ENCODE measurements around the gene RAP2A. TPM values are rescaled to one million over a fixed set of nuclear protein-coding genes. Genes with fewer than 3 reads are reported as not detected.

The RAP2A gene
- total and polyA plus RNA-seq, 4 donors, result 3.1 to 37.2 (median 6.7) TPM

GRCh38 chr13:97386801-97387484, 47.0 kb upstream of the RAP2A start:
- 95% methylated on average over 4 of the region's 4 CpGs for WGBS
- H3K36me3 ChIP-seq (ENCODE audit: control insufficient read depth in 4 of 4, insufficient read depth in 3 of 4, low read depth in 1 of 4, low read length in 3 of 4), result peaks cover 4 to 38% (median 24%) of the 10 kb centered on the region in 4 donors
- H3K27ac ChIP-seq (ENCODE audit: low read depth in 1 of 2, low read length in 2 of 2), result peak overlapping the region in 1 of 2 donors; percentile 4
- no peaks in the 10 kb centered on the region for H3K27me3 ChIP-seq (ENCODE audit: control insufficient read depth in 4 of 4, insufficient read depth in 4 of 4, low read length in 3 of 4)
- H3K9me3 ChIP-seq (ENCODE audit: control insufficient read depth in 4 of 4, low read length in 3 of 4), result no peaks in the 10 kb centered on the region
- no peak overlapping the region for H3K4me3 ChIP-seq (ENCODE audit: low read depth in 1 of 3, low read length in 3 of 3)
- no peak for DNase-seq (ENCODE audit: low spot score)
- no peak overlapping the region for H3K9ac ChIP-seq (ENCODE audit: low read depth in 1 of 2, low read length in 2 of 2)
- no peaks in the 10 kb centered on the region for H3K4me1 ChIP-seq (ENCODE audit: control insufficient read depth in 4 of 4, insufficient read depth in 4 of 4, low read length in 3 of 4)
- no peak for TF ChIP-seq TAF1 (conservative IDR thresholded peaks at IDR 0.05)
- TF ChIP-seq, protein P1, sequence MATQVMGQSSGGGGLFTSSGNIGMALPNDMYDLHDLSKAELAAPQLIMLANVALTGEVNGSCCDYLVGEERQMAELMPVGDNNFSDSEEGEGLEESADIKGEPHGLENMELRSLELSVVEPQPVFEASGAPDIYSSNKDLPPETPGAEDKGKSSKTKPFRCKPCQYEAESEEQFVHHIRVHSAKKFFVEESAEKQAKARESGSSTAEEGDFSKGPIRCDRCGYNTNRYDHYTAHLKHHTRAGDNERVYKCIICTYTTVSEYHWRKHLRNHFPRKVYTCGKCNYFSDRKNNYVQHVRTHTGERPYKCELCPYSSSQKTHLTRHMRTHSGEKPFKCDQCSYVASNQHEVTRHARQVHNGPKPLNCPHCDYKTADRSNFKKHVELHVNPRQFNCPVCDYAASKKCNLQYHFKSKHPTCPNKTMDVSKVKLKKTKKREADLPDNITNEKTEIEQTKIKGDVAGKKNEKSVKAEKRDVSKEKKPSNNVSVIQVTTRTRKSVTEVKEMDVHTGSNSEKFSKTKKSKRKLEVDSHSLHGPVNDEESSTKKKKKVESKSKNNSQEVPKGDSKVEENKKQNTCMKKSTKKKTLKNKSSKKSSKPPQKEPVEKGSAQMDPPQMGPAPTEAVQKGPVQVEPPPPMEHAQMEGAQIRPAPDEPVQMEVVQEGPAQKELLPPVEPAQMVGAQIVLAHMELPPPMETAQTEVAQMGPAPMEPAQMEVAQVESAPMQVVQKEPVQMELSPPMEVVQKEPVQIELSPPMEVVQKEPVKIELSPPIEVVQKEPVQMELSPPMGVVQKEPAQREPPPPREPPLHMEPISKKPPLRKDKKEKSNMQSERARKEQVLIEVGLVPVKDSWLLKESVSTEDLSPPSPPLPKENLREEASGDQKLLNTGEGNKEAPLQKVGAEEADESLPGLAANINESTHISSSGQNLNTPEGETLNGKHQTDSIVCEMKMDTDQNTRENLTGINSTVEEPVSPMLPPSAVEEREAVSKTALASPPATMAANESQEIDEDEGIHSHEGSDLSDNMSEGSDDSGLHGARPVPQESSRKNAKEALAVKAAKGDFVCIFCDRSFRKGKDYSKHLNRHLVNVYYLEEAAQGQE (IDR thresholded peaks at IDR 0.05), result no peak
- TF ChIP-seq FOXA1 (IDR thresholded peaks at IDR 0.05), result no peak
- TF ChIP-seq GABPA (IDR thresholded peaks at IDR 0.05 in 1 of 2, conservative IDR thresholded peaks at IDR 0.05 in 1 of 2), result no peak
- TF ChIP-seq RXRA (IDR thresholded peaks at IDR 0.05), result no peak
- TF ChIP-seq EGR1 (IDR thresholded peaks at IDR 0.05; ENCODE audit: low read depth in 2 of 2), result no peak
- TF ChIP-seq JUND (IDR thresholded peaks at IDR 0.05), result no peak
- no peak for TF ChIP-seq RAD21 (IDR thresholded peaks at IDR 0.05)
- TF ChIP-seq NR2F2 (IDR thresholded peaks at IDR 0.05), result no peak

GRCh38 chr13:97387485-97387839, 46.5 kb upstream of the RAP2A start:
- Histone ChIP-seq H3K9ac (ENCODE audit: low read depth in 1 of 2, low read length in 2 of 2) (no peak overlapping the region), H3K27me3 (ENCODE audit: control insufficient read depth in 4 of 4, insufficient read depth in 4 of 4, low read length in 3 of 4) (no peaks in the 10 kb centered on the region), H3K4me1 (ENCODE audit: control insufficient read depth in 4 of 4, insufficient read depth in 4 of 4, low read length in 3 of 4) (no peaks in the 10 kb centered on the region), H3K9me3 (ENCODE audit: control insufficient read depth in 4 of 4, low read length in 3 of 4) (no peaks in the 10 kb centered on the region), H3K27ac (ENCODE audit: low read depth in 1 of 2, low read length in 2 of 2) (peak overlapping the region in 1 of 2 donors; percentile 4), H3K4me3 (ENCODE audit: low read depth in 1 of 3, low read length in 3 of 3) (no peak overlapping the region), H3K36me3 (ENCODE audit: control insufficient read depth in 4 of 4, insufficient read depth in 3 of 4, low read depth in 1 of 4, low read length in 3 of 4) (peaks cover 4 to 36% (median 21%) of the 10 kb centered on the region in 4 donors)
- WGBS, result 90% methylated on average over 5 of the region's 5 CpGs
- DNase-seq (ENCODE audit: low spot score), result no peak
- TF ChIP-seq HNF4A (conservative IDR thresholded peaks at IDR 0.05), result no peak
- no peak for TF ChIP-seq RAD21 (IDR thresholded peaks at IDR 0.05)
- TF ChIP-seq, protein P2, sequence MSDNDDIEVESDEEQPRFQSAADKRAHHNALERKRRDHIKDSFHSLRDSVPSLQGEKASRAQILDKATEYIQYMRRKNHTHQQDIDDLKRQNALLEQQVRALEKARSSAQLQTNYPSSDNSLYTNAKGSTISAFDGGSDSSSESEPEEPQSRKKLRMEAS (IDR thresholded peaks at IDR 0.05), result no peak

DNA sequence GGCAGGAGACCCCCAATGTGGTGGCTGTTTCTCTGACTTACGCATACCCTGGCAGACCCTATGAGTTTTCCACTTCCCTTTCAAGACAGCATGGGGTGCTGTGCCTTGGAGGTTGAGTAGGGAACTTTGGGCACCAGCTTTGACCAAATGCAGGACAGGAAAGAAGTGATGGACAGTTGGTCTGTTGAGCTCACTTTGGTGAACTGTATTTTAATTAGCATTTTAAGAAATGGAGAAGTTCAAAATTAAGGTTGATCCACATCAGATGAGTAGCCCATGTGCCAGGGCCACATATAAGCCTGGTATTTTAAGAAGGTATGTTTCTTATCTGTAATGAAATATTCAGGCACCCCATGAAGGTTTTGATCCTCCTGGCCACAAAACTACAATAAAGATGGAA, 46.1 kb upstream of the RAP2A start:
- no peaks in the 10 kb centered on the region for H3K9me3 ChIP-seq (ENCODE audit: control insufficient read depth in 4 of 4, low read length in 3 of 4)
- H3K27ac ChIP-seq (ENCODE audit: low read depth in 1 of 2, low read length in 2 of 2), result no peak overlapping the region
- no peaks in the 10 kb centered on the region for H3K4me1 ChIP-seq (ENCODE audit: control insufficient read depth in 4 of 4, insufficient read depth in 4 of 4, low read length in 3 of 4)
- H3K36me3 ChIP-seq (ENCODE audit: control insufficient read depth in 4 of 4, insufficient read depth in 3 of 4, low read depth in 1 of 4, low read length in 3 of 4), result peaks cover 4 to 32% (median 21%) of the 10 kb centered on the region in 4 donors
- no peak overlapping the region for H3K4me3 ChIP-seq (ENCODE audit: low read depth in 1 of 3, low read length in 3 of 3)
- WGBS, result 97% methylated on average over 1 of the region's 1 CpG
- no peak overlapping the region for H3K9ac ChIP-seq (ENCODE audit: low read depth in 1 of 2, low read length in 2 of 2)
- no peaks in the 10 kb centered on the region for H3K27me3 ChIP-seq (ENCODE audit: control insufficient read depth in 4 of 4, insufficient read depth in 4 of 4, low read length in 3 of 4)
- no peak for TF ChIP-seq RAD21 (IDR thresholded peaks at IDR 0.05)
- no peak for TF ChIP-seq GABPA (IDR thresholded peaks at IDR 0.05 in 1 of 2, conservative IDR thresholded peaks at IDR 0.05 in 1 of 2)
- DNase-seq (ENCODE audit: low spot score), result no peak

Data from liver (tissue), 9 donors.